ENCODE data around the gene SOD3. TPM values are rescaled to one million over a fixed set of nuclear protein-coding genes. Genes with fewer than 3 reads are reported as not detected.

SOD3 gene
- total and polyA plus RNA-seq, 2 donors (not counting 1 experiment from before 2014, with no cell fraction given) = 19.6 to 34.8 TPM

DNA sequence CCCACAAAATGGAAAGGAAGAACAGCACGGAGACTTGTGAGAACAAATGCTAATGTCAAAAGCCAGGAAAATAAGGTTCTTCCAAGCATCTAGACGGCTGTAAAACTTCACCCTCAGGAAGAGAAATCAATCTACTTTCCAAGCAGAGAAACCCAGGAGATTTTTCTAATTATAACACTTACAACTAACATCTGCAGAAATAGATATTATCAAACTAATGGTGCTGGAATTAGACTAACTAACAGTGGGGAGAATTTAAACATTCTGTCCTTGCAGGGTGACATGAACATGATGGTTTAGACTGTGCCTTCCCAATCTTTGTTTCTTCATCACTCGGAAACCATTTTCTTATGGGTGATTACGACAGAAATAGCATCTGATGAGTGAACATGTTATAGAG is 40.3 kb downstream of the SOD3 start:
- H4K20me1 ChIP-seq (ENCODE audit: control insufficient read depth, extremely low read depth, insufficient read depth, low read length) = no peaks in the 10 kb centered on the region
- no peaks in the 10 kb centered on the region for H3K36me3 ChIP-seq (ENCODE audit: control insufficient read depth, insufficient read depth, low read length)
- H2AFZ ChIP-seq (ENCODE audit: low read length) = no peak overlapping the region
- no peaks in the 10 kb centered on the region for H3K79me2 ChIP-seq (ENCODE audit: control insufficient read depth, insufficient read depth, low read length)
- no peak overlapping the region for H3K4me3 ChIP-seq (replicated peaks in 1 of 4; ENCODE audit: control extremely low read depth in 1 of 4, insufficient read depth in 1 of 4, low read depth in 3 of 4, low read length in 4 of 4)
- no peaks in the 10 kb centered on the region for H3K27me3 ChIP-seq (ENCODE audit: control insufficient read depth, insufficient read depth, low read length)
- no peak overlapping the region for H3K9ac ChIP-seq (ENCODE audit: insufficient read depth, low read length)
- no peaks in the 10 kb centered on the region for H3K9me3 ChIP-seq (ENCODE audit: control insufficient read depth, insufficient read depth, low read depth, low read length)
- no peak overlapping the region for H3K4me2 ChIP-seq (ENCODE audit: extremely low read depth, insufficient read depth, low read length)
- H3K4me1 ChIP-seq (ENCODE audit: control insufficient read depth, extremely low read depth, insufficient read depth, low read length) = no peaks in the 10 kb centered on the region
- DNase-seq (ENCODE audit: low read depth in 2 of 2) = no peak
- no peak overlapping the region for H3K27ac ChIP-seq (ENCODE audit: insufficient read depth, low read length)
- TF ChIP-seq EZH2 (IDR thresholded peaks at IDR 0.05; ENCODE audit: low read length, missing control alignments) = no peak
- TF ChIP-seq, protein P1, sequence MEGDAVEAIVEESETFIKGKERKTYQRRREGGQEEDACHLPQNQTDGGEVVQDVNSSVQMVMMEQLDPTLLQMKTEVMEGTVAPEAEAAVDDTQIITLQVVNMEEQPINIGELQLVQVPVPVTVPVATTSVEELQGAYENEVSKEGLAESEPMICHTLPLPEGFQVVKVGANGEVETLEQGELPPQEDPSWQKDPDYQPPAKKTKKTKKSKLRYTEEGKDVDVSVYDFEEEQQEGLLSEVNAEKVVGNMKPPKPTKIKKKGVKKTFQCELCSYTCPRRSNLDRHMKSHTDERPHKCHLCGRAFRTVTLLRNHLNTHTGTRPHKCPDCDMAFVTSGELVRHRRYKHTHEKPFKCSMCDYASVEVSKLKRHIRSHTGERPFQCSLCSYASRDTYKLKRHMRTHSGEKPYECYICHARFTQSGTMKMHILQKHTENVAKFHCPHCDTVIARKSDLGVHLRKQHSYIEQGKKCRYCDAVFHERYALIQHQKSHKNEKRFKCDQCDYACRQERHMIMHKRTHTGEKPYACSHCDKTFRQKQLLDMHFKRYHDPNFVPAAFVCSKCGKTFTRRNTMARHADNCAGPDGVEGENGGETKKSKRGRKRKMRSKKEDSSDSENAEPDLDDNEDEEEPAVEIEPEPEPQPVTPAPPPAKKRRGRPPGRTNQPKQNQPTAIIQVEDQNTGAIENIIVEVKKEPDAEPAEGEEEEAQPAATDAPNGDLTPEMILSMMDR (conservative IDR thresholded peaks at IDR 0.05 in 1 of 2, IDR thresholded peaks at IDR 0.05 in 1 of 2; ENCODE audit: low read depth in 1 of 2, low read length in 2 of 2) = no peak

DNA sequence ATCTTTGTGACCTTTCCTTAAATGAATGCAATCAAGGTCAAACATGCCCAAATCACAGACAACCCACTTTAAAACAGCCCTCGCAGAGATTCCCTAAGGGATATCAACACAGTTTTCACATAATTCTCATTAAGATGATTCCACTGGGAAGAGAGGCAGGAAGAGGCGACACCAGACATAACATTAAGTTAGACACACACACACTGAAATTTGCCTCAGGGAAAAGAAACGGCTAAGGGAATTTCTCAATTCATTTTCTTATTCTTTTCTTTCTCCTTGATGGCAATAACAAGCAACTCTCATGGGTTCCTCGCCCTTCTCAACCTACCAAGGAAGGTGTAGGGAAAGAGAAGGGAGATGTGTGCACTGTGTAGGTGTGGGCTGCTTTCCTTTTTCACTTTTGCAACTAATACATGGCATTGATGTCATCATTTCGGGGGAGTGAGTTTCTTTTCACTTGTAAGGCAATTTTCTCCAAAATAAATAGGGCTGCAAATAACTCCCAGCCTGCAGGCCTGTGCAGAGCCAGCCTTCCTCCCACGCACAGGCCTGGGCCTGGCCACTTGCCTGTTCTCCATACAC is 41.4 kb downstream of the SOD3 start:
- Histone ChIP-seq H3K4me2 (ENCODE audit: extremely low read depth, insufficient read depth, low read length) (no peak overlapping the region), H3K27ac (ENCODE audit: insufficient read depth, low read length) (no peak overlapping the region), H3K79me2 (ENCODE audit: control insufficient read depth, insufficient read depth, low read length) (no peaks in the 10 kb centered on the region), H3K4me1 (ENCODE audit: control insufficient read depth, extremely low read depth, insufficient read depth, low read length) (no peaks in the 10 kb centered on the region), H4K20me1 (ENCODE audit: control insufficient read depth, extremely low read depth, insufficient read depth, low read length) (no peaks in the 10 kb centered on the region), H3K9me3 (ENCODE audit: control insufficient read depth, insufficient read depth, low read depth, low read length) (no peaks in the 10 kb centered on the region), H3K9ac (ENCODE audit: insufficient read depth, low read length) (no peak overlapping the region), H3K27me3 (ENCODE audit: control insufficient read depth, insufficient read depth, low read length) (no peaks in the 10 kb centered on the region), H3K36me3 (ENCODE audit: control insufficient read depth, insufficient read depth, low read length) (no peaks in the 10 kb centered on the region), H3K4me3 (replicated peaks in 1 of 4; ENCODE audit: control extremely low read depth in 1 of 4, insufficient read depth in 1 of 4, low read depth in 3 of 4, low read length in 4 of 4) (no peak overlapping the region), H2AFZ (ENCODE audit: low read length) (no peak overlapping the region)
- no peak for DNase-seq (ENCODE audit: low read depth in 2 of 2)
- TF ChIP-seq EZH2 (IDR thresholded peaks at IDR 0.05; ENCODE audit: low read length, missing control alignments) = no peak
- TF ChIP-seq, protein P1 (conservative IDR thresholded peaks at IDR 0.05 in 1 of 2, IDR thresholded peaks at IDR 0.05 in 1 of 2; ENCODE audit: low read depth in 1 of 2, low read length in 2 of 2) = no peak

DNA sequence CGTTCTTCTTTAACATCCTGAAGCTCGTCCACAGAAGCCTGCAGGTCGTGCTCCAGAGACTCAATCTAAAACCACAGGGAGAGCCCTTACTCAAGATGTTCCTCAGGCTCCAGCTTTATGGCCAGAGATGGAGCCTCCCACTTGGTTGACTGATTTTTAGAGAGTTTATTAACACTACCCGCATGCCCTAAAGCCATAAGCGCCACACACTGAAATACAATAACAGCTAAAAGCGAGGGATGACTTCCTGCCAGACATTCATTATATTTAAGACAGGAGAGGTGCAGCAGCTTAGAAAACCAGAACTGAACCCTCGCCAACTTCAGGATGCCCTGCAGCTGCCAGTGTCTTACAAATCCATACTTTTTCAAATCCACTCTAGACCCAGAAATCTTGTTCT is 42.0 kb downstream of the SOD3 start:
- Histone ChIP-seq H3K4me3 (replicated peaks in 1 of 4; ENCODE audit: control extremely low read depth in 1 of 4, insufficient read depth in 1 of 4, low read depth in 3 of 4, low read length in 4 of 4) (no peak overlapping the region), H3K4me1 (ENCODE audit: control insufficient read depth, extremely low read depth, insufficient read depth, low read length) (no peaks in the 10 kb centered on the region), H3K9ac (ENCODE audit: insufficient read depth, low read length) (no peak overlapping the region), H3K36me3 (ENCODE audit: control insufficient read depth, insufficient read depth, low read length) (no peaks in the 10 kb centered on the region), H3K27ac (ENCODE audit: insufficient read depth, low read length) (no peak overlapping the region), H3K4me2 (ENCODE audit: extremely low read depth, insufficient read depth, low read length) (no peak overlapping the region), H3K27me3 (ENCODE audit: control insufficient read depth, insufficient read depth, low read length) (no peaks in the 10 kb centered on the region), H3K79me2 (ENCODE audit: control insufficient read depth, insufficient read depth, low read length) (no peaks in the 10 kb centered on the region), H2AFZ (ENCODE audit: low read length) (no peak overlapping the region), H3K9me3 (ENCODE audit: control insufficient read depth, insufficient read depth, low read depth, low read length) (no peaks in the 10 kb centered on the region), H4K20me1 (ENCODE audit: control insufficient read depth, extremely low read depth, insufficient read depth, low read length) (no peaks in the 10 kb centered on the region)
- no peak for DNase-seq (ENCODE audit: low read depth in 2 of 2)
- TF ChIP-seq, protein P1 (conservative IDR thresholded peaks at IDR 0.05 in 1 of 2, IDR thresholded peaks at IDR 0.05 in 1 of 2; ENCODE audit: low read depth in 1 of 2, low read length in 2 of 2) = no peak
- TF ChIP-seq EZH2 (IDR thresholded peaks at IDR 0.05; ENCODE audit: low read length, missing control alignments) = no peak
